K562 (cell line): Measurements from ENCODE around the gene BEST4. TPM values are rescaled to one million over a fixed set of nuclear protein-coding genes. Genes with fewer than 3 reads are reported as not detected.

Source experiments
- AFF1 ChIP-seq, 2 experiments: fragments of 450-650 bp; IDR thresholded peaks; 2 replicates each; pipeline ENCODE4 v1.6.1; 2018; ENCODE audit warnings: mild to moderate bottlenecking in 2 of 2, low read depth in 1 of 2; ENCODE audit not compliant: partially characterized antibody in 2 of 2
- ATF2 ChIP-seq: sonication (generic); formaldehyde crosslinking; IDR thresholded peaks from 2 replicates; pipeline ENCODE4 v1.8.1; 2022; ENCODE audit warnings: missing genetic modification reagents
- HOMEZ ChIP-seq: fragments of 250-450 bp; sonication (Bioruptor Pico); IDR thresholded peaks from 2 replicates; pipeline ENCODE4 v1.4.0; 2020; ENCODE audit warnings: mild to moderate bottlenecking, moderate library complexity
- IRF2 ChIP-seq: sonication (generic); formaldehyde crosslinking; IDR thresholded peaks from 2 replicates; pipeline ENCODE4 v1.8.1; 2022; ENCODE audit warnings: mild to moderate bottlenecking, missing genetic modification reagents
- IRF9 ChIP-seq: fragments of 450-650 bp; IDR thresholded peaks from 2 replicates; pipeline ENCODE4 v1.6.1; 2016; ENCODE audit warnings: missing biosample characterization, missing genetic modification characterization
- KLF16 ChIP-seq: IDR thresholded peaks from 2 replicates; pipeline ENCODE4 v1.6.1; 2016; ENCODE audit warnings: antibody characterized with exemption
- KLF6 ChIP-seq: fragments of 250-450 bp; sonication (Bioruptor Pico); IDR thresholded peaks from 2 replicates; pipeline ENCODE4 v1.4.0; 2020; ENCODE audit warnings: mild to moderate bottlenecking, moderate library complexity, borderline replicate concordance
- MITF ChIP-seq: IDR thresholded peaks from 2 replicates; pipeline ENCODE4 v1.6.1; 2014; ENCODE audit warnings: antibody characterized with exemption
- NR1H2 ChIP-seq: sonication (generic); formaldehyde crosslinking; IDR thresholded peaks from 2 replicates; pipeline ENCODE4 v1.4.0; 2020; ENCODE audit warnings: mild to moderate bottlenecking, missing genetic modification reagents
- PML ChIP-seq: IDR thresholded peaks from 2 replicates; pipeline ENCODE4 v1.6.1; 2012; ENCODE audit warnings: low read length, inconsistent platforms
- POLR2A ChIP-seq: fragments of 450-650 bp; conservative IDR thresholded peaks from 2 replicates; pipeline ENCODE4 v1.6.1; 2016
- POU5F1 ChIP-seq: fragments of 150-350 bp; IDR thresholded peaks from 2 replicates; pipeline ENCODE4 v1.6.1; 2014; ENCODE audit warnings: borderline replicate concordance, low read length, low read depth, mild to moderate bottlenecking; ENCODE audit not compliant: partially characterized antibody
- RFX7 ChIP-seq: fragments of 250-450 bp; sonication (Bioruptor Pico); IDR thresholded peaks from 2 replicates; pipeline ENCODE4 v1.5.1; 2021; ENCODE audit warnings: mild to moderate bottlenecking
- SMC3 ChIP-seq: conservative IDR thresholded peaks from 2 replicates; pipeline ENCODE4 v1.6.1; 2011; ENCODE audit warnings: low read depth, low read length, improper control_type of control experiment; ENCODE audit not compliant: insufficient read depth
- SPI1 ChIP-seq: IDR thresholded peaks from 2 replicates; pipeline ENCODE4 v1.6.1; 2011; ENCODE audit warnings: low read depth, low read length, control low read depth, borderline replicate concordance
- ZBTB7A ChIP-seq: IDR thresholded peaks from 2 replicates; pipeline ENCODE4 v1.6.1; 2011; ENCODE audit warnings: low read depth, mild to moderate bottlenecking, low read length, moderate library complexity, borderline replicate concordance; ENCODE audit not compliant: control insufficient read depth
- ZNF766 ChIP-seq: fragments of 200-800 bp; sonication (Bioruptor generic); conservative IDR thresholded peaks from 2 replicates; pipeline ENCODE4 v1.6.1; 2016; ENCODE audit warnings: missing genetic modification characterization, missing compliant biosample characterization
- polyA plus RNA-seq, 8 experiments: library from polyadenylated mRNA; depleted of rRNA in 4 of 8; stranded (reverse) in 5 of 8; unstranded in 3 of 8; fragments of >200 nt; fragmentation: Nextera tagmentation in 2 of 8; fragmentation: Illumina TruSeq in 1 of 8; extraction: Ambion mirVana in 2 of 8; extraction: Trizol in 1 of 8; gene quantifications; 2 replicates each; pipeline versions ENCODE4 v1.2.1 to v1.2.3, GENCODE V29; 2011 to 2014; ENCODE audit warnings: inconsistent platforms in 1 of 8, missing spikeins in 1 of 8
- total RNA-seq, 7 experiments: library from RNA; depleted of rRNA in 6 of 7; stranded (reverse); fragments of >200 nt in 6 of 7; fragmentation: Illumina TruSeq in 2 of 7; extraction: Trizol in 2 of 7; gene quantifications; 2 replicates each; pipeline versions ENCODE4 v1.2.1 to v1.2.3, GENCODE V29; 2011 to 2021; ENCODE audit warnings: low replicate concordance in 1 of 7

The BEST4 gene
- total and polyA plus RNA-seq, 9 of the 15 experiments (the other 6 are each of a cell fraction or from before 2014, with no cell fraction given), result 0.07 to 0.11 TPM; not detected in 7

GRCh38 chr1:44777969-44778635 is 9.9 kb downstream of the BEST4 start (continued):
- TF ChIP-seq SMC3, result no peak
- TF ChIP-seq MITF, result no peak
- 0 out of 2 replicates have a peak, but pooled peaks have one; percentile 29 for TF ChIP-seq SPI1
- no peak for TF ChIP-seq ATF2 (CRISPR knock-in tag)
- TF ChIP-seq ZBTB7A, result no peak
- TF ChIP-seq KLF16, result no peak
- TF ChIP-seq HOMEZ (CRISPR knock-in tag), result no peak
- TF ChIP-seq AFF1 (IDR thresholded peaks at IDR 0.05; ENCODE audit: low read depth in 1 of 2, partially characterized antibody in 2 of 2), result no peak
- TF ChIP-seq RFX7 (CRISPR knock-in tag), result no peak
- TF ChIP-seq POU5F1, result no peak
- TF ChIP-seq PML, result 0 out of 2 replicates have a peak, but pooled peaks have one; percentile 11
- peak; percentile 14; the same call in 1 of the 2 replicates for TF ChIP-seq POLR2A
- no peak for TF ChIP-seq IRF9 (tag)
- no peak for TF ChIP-seq ZNF766 (CRISPR knock-in tag)
- TF ChIP-seq NR1H2 (CRISPR knock-in tag), result no peak
- TF ChIP-seq KLF6 (CRISPR knock-in tag), result no peak
- TF ChIP-seq IRF2 (CRISPR knock-in tag), result no peak
